HepG2 (cell line): ENCODE results near the gene TKFC. TPM values are rescaled to one million over a fixed set of nuclear protein-coding genes. Genes with fewer than 3 reads are reported as not detected.

Source experiments
- AKAP8 ChIP-seq: sonication (generic); formaldehyde crosslinking; IDR thresholded peaks from 2 replicates; pipeline ENCODE4 v1.5.1; 2020; ENCODE audit warnings: mild to moderate bottlenecking, missing genetic modification reagents
- BRD4 ChIP-seq: sonication (generic); formaldehyde crosslinking; IDR thresholded peaks from 2 replicates; pipeline ENCODE4 v1.4.0; 2020; ENCODE audit warnings: missing genetic modification reagents
- DZIP1 ChIP-seq: sonication (generic); formaldehyde crosslinking; IDR thresholded peaks from 2 replicates; pipeline ENCODE4 v1.5.0; 2020; ENCODE audit warnings: mild to moderate bottlenecking, missing genetic modification reagents
- FOXK2 ChIP-seq: fragments of 450-650 bp; IDR thresholded peaks from 2 replicates; pipeline ENCODE4 v1.6.1; 2016
- HDAC2 ChIP-seq: sonication (generic); formaldehyde crosslinking; IDR thresholded peaks from 2 replicates; pipeline ENCODE4 v1.4.0; 2020; ENCODE audit warnings: missing genetic modification reagents
- HMG20A ChIP-seq: IDR thresholded peaks from 2 replicates; pipeline ENCODE4 v1.6.1; 2016; ENCODE audit warnings: borderline replicate concordance
- LCORL ChIP-seq, 2 experiments: fragments of 450-650 bp in 1 of 2; sonication (generic) in 1 of 2; formaldehyde crosslinking in 1 of 2; IDR thresholded peaks; 2 replicates each; pipeline versions ENCODE4 v1.5.0 to v1.6.1; 2017 to 2020; ENCODE audit warnings: antibody characterized with exemption in 1 of 2, missing genetic modification reagents in 1 of 2
- NFE2 ChIP-seq: sonication (generic); formaldehyde crosslinking; IDR thresholded peaks from 2 replicates; pipeline ENCODE4 v1.4.0; 2020; ENCODE audit warnings: missing genetic modification reagents
- SAFB2 ChIP-seq: sonication (generic); formaldehyde crosslinking; IDR thresholded peaks from 2 replicates; pipeline ENCODE4 v1.5.1; 2020; ENCODE audit warnings: missing genetic modification reagents, low read depth, mild to moderate bottlenecking, borderline replicate concordance
- SIN3A ChIP-seq: IDR thresholded peaks from 2 replicates; pipeline ENCODE4 v1.6.1; 2011; ENCODE audit warnings: low read depth, mild to moderate bottlenecking, control low read depth, low read length, borderline replicate concordance
- SP140L ChIP-seq: sonication (generic); formaldehyde crosslinking; IDR thresholded peaks from 2 replicates; pipeline ENCODE4 v1.4.0; 2020; ENCODE audit warnings: missing genetic modification reagents, borderline replicate concordance
- ZBTB3 ChIP-seq: sonication (generic); formaldehyde crosslinking; IDR thresholded peaks from 2 replicates; pipeline ENCODE4 v1.4.0; 2020; ENCODE audit warnings: low read depth, mild to moderate bottlenecking, moderate library complexity, missing genetic modification reagents, borderline replicate concordance
- ZBTB49 ChIP-seq: sonication (generic); formaldehyde crosslinking; IDR thresholded peaks from 2 replicates; pipeline ENCODE4 v1.4.0; 2020; ENCODE audit warnings: missing genetic modification reagents, borderline replicate concordance
- ZFP36 ChIP-seq: fragments of 150-350 bp; IDR thresholded peaks from 2 replicates; pipeline ENCODE4 v1.6.1; 2018; ENCODE audit warnings: borderline replicate concordance, low read length, low read depth; ENCODE audit not compliant: partially characterized antibody
- ZFP41 ChIP-seq: sonication (generic); formaldehyde crosslinking; IDR thresholded peaks from 2 replicates; pipeline ENCODE4 v1.4.0; 2020; ENCODE audit warnings: mild to moderate bottlenecking, missing genetic modification reagents, borderline replicate concordance
- ZNF33A ChIP-seq: sonication (generic); formaldehyde crosslinking; IDR thresholded peaks from 2 replicates; pipeline ENCODE4 v1.5.1; 2020; ENCODE audit warnings: missing genetic modification reagents, mild to moderate bottlenecking, moderate library complexity, borderline replicate concordance
- ZNF451 ChIP-seq: sonication (generic); formaldehyde crosslinking; IDR thresholded peaks from 2 replicates; pipeline ENCODE4 v1.5.0; 2020; ENCODE audit warnings: mild to moderate bottlenecking, missing genetic modification reagents
- ZNF460 ChIP-seq: sonication (generic); formaldehyde crosslinking; IDR thresholded peaks from 2 replicates; pipeline ENCODE4 v1.5.1; 2020; ENCODE audit warnings: missing genetic modification reagents, mild to moderate bottlenecking, borderline replicate concordance
- ZNF607 ChIP-seq: sonication (generic); formaldehyde crosslinking; IDR thresholded peaks from 2 replicates; pipeline ENCODE4 v1.5.1; 2020; ENCODE audit warnings: missing genetic modification reagents, mild to moderate bottlenecking, borderline replicate concordance
- ZNF639 ChIP-seq: conservative IDR thresholded peaks from 2 replicates; pipeline ENCODE4 v1.6.1; 2018; ENCODE audit warnings: missing genetic modification reagents
- ZNF772 ChIP-seq: sonication (generic); formaldehyde crosslinking; IDR thresholded peaks from 2 replicates; pipeline ENCODE4 v1.5.0; 2020; ENCODE audit warnings: mild to moderate bottlenecking, missing genetic modification reagents
- ZNF782 ChIP-seq: sonication (generic); formaldehyde crosslinking; IDR thresholded peaks from 2 replicates; pipeline ENCODE4 v1.4.0; 2020; ENCODE audit warnings: missing genetic modification reagents, mild to moderate bottlenecking, borderline replicate concordance
- ZNF841 ChIP-seq: sonication (generic); formaldehyde crosslinking; IDR thresholded peaks from 2 replicates; pipeline ENCODE4 v1.8.1; 2023; ENCODE audit warnings: missing genetic modification reagents, borderline replicate concordance
- polyA plus RNA-seq, 8 experiments: library from polyadenylated mRNA; depleted of rRNA in 3 of 8; stranded (reverse) in 7 of 8; unstranded in 1 of 8; fragments of >200 nt; fragmentation: Illumina TruSeq in 4 of 8; extraction: Trizol in 4 of 8; gene quantifications; 2 replicates each; pipeline versions ENCODE4 v1.2.1 to v1.2.3, GENCODE V29; 2011 to 2016; ENCODE audit warnings: low read depth in 4 of 8, missing spikeins in 1 of 8, mixed read lengths in 1 of 8; ENCODE audit not compliant: insufficient read depth in 1 of 8
- total RNA-seq, 5 experiments: library from RNA; depleted of rRNA; stranded (reverse); fragments of >200 nt; fragmentation: Illumina TruSeq; extraction: Trizol; gene quantifications; 2 replicates each; pipeline ENCODE4 v1.2.3, GENCODE V29; 2016; ENCODE audit warnings: low read depth in 1 of 5

TKFC gene
- total and polyA plus RNA-seq, 2 of the 13 experiments (the other 11 are each of a cell fraction or from before 2014, with no cell fraction given) = 147 to 197 TPM

GRCh38 chr11:61369372-61370348, 36.6 kb downstream of the TKFC start (continued):
- peak; percentile 65; the same call in 1 of the 2 replicates for TF ChIP-seq HMG20A
- TF ChIP-seq ZNF782 (CRISPR knock-in tag) = no peak
- TF ChIP-seq ZNF460 (CRISPR knock-in tag) = no peak
- no peak for TF ChIP-seq NFE2 (CRISPR knock-in tag)
- TF ChIP-seq ZNF841 (CRISPR knock-in tag) = no peak
- no peak for TF ChIP-seq AKAP8 (CRISPR knock-in tag)
- no peak for TF ChIP-seq ZBTB49
- TF ChIP-seq ZFP36 = no peak
- TF ChIP-seq LCORL (IDR thresholded peaks at IDR 0.05) = no peak
- TF ChIP-seq LCORL (CRISPR knock-in tag; IDR thresholded peaks at IDR 0.05) = no peak
- TF ChIP-seq ZFP41 (CRISPR knock-in tag) = no peak
- peak; percentile 89 for TF ChIP-seq ZNF772 (CRISPR knock-in tag)
- TF ChIP-seq SP140L (CRISPR knock-in tag) = no peak
- TF ChIP-seq BRD4 (CRISPR knock-in tag) = no peak
- no peak for TF ChIP-seq ZNF639
- peak; percentile 49; the same call in 1 of the 2 replicates for TF ChIP-seq FOXK2
- TF ChIP-seq ZBTB3 (CRISPR knock-in tag) = peak; percentile 98; the same call in 1 of the 2 replicates
- TF ChIP-seq HDAC2 (CRISPR knock-in tag) = peak; percentile 73
- TF ChIP-seq SIN3A = 0 out of 2 replicates have a peak, but pooled peaks have one; percentile 24
- TF ChIP-seq ZNF607 (CRISPR knock-in tag) = no peak
- no peak for TF ChIP-seq SAFB2 (CRISPR knock-in tag)
- 0 out of 2 replicates have a peak, but pooled peaks have one; percentile 59 for TF ChIP-seq ZNF451
- no peak for TF ChIP-seq DZIP1 (CRISPR knock-in tag)
- no peak for TF ChIP-seq ZNF33A (CRISPR knock-in tag)
